Activated gamma-delta T cell treated with anti-CD3 and anti-CD28 coated beads, Interleukin-2, amount 50 U/mL, for 16 hours (primary cell): Measurements from ENCODE around the gene SDF2L1.
"Not testable (repeated sequence)": the region's sequence is repeated elsewhere in the genome, so short reads cannot be mapped to it uniquely, and the experiment has no call there.

Experiments
- DNase-seq: peaks from one replicate; pipeline ENCODE4 v3.0.0-alpha.2; 2020; ENCODE audit warnings: low read depth

The SDF2L1 gene

GRCh38 chr22:21636629-21637218 is 5.4 kb upstream of the SDF2L1 start:
- DNase-seq = no peak

DNA sequence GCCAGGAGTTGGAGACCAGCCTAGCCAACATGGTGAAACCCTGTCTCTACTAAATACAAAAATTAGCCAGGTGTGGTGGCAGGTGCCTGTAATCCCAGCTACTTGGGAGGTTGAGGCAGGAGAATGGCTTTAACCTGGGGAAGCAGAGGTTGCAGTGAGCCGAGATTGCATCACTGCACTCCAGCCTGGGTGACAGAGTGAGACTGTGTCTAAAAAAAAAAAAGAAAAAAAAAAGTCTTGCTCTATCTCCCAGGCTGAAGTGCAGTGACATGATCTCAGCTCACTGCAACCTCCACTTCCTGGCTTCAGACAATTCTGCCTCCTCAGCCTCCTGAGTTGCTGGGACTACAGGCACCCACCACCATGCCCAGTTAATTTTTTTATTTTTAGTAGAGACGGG is 4.7 kb upstream of the SDF2L1 start:
- not testable (repeated sequence) for DNase-seq

GRCh38 chr22:21639359-21639758 is 2.7 kb upstream of the SDF2L1 start:
- DNase-seq = no peak

DNA sequence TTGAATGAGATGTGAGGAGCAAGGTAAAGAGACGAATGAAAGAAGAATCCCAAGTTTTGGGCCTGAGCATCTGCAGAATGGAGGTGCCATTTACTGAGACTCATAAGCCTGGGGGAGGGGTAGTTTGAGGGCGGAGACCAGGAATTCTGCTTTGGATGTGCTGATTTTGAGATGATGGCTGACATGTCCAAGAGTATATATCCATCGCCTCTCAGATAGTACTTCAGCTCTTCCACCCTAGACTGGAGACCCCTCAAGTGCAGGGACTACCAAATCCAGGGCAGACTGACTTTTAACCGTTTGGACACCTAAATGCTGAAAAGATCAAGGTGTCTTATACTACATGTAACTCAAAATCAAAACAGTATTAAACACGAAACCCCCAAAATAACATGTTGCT is 1.3 kb upstream of the SDF2L1 start:
- no peak for DNase-seq

- DNase-seq = no peak
Observed at GRCh38 chr22:21641417-21641788, 699 bp upstream of the SDF2L1 start.

DNA sequence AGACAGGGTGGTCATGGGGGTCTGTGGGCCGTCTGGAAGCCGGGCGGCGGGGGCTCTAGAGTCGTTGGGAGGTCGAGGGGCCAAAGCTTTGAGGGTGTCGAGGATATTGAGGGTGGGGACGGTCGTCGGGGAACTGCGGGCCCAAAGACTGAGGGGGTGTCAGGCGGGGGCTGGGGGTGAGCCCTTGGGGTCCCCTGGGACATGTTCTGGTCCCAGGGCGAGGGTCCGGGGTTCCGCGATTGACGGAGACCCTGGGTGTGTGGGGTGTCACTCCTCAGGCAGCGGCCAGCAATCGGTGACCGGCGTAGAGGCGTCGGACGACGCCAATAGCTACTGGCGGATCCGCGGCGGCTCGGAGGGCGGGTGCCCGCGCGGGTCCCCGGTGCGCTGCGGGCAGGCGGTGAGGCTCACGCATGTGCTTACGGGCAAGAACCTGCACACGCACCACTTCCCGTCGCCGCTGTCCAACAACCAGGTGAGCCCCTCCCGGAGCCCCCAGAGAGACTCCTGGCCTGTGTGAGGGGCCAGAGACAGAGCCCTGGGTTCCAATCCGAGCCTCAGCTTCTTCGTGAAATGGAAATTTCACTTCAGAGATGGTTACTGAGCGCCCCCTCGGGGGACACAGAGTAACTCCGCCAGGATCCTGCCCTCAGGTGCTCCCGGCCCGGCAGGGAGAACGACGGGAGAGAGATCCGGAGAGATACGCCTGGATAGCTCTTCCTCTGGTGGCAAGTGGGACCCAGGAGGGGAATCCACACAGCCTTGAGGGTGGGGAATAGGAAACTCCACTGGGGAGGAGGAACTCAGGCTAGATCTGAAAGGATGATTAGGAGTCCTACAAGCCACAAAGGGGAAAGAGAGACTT is 714 bp downstream of the SDF2L1 start:
- DNase-seq = peak; percentile 41

DNA sequence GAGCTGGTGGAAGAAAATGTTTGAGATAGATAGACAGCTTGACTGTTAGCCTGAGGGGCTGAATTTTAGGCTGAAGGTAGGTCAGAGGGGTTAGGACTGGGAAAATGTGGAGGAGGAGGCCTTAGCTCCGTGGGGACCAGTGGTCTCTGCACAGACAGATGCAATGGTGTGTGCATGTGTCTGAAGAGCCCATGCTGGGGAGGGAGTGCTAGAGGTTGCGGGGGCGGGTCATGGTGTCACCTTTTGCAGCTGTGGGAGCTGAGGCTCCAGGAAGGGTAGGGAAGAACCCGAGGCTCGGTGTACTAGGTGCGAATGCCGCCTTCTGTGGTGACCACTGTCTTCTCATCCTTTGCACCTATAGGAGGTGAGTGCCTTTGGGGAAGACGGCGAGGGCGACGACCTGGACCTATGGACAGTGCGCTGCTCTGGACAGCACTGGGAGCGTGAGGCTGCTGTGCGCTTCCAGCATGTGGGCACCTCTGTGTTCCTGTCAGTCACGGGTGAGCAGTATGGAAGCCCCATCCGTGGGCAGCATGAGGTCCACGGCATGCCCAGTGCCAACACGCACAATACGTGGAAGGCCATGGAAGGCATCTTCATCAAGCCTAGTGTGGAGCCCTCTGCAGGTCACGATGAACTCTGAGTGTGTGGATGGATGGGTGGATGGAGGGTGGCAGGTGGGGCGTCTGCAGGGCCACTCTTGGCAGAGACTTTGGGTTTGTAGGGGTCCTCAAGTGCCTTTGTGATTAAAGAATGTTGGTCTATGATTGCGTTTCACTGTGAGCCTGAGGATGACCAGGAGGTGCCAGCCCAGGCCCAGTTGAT is 1.6 kb downstream of the SDF2L1 start:
- DNase-seq = no peak

DNA sequence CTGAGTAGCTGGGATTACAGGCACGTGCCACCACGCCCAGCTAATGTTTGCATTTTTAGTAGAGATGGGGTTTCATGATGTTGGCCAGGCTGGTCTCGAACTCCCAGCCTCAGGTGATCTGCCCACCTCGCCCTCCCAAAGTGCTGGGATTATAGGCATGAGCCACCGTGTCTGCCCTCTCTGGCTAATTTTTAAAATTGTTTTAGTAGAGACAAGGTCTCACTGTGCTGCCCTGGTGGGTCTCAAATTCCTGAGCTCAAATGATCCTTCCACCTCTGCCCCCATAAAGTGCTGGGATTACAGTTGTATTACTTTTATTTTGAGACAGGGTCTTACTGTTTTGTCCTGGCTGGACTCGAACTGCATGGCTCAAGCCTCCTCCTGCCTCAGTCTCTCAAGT is 3.4 kb downstream of the SDF2L1 start:
- DNase-seq = not testable (repeated sequence)

DNA sequence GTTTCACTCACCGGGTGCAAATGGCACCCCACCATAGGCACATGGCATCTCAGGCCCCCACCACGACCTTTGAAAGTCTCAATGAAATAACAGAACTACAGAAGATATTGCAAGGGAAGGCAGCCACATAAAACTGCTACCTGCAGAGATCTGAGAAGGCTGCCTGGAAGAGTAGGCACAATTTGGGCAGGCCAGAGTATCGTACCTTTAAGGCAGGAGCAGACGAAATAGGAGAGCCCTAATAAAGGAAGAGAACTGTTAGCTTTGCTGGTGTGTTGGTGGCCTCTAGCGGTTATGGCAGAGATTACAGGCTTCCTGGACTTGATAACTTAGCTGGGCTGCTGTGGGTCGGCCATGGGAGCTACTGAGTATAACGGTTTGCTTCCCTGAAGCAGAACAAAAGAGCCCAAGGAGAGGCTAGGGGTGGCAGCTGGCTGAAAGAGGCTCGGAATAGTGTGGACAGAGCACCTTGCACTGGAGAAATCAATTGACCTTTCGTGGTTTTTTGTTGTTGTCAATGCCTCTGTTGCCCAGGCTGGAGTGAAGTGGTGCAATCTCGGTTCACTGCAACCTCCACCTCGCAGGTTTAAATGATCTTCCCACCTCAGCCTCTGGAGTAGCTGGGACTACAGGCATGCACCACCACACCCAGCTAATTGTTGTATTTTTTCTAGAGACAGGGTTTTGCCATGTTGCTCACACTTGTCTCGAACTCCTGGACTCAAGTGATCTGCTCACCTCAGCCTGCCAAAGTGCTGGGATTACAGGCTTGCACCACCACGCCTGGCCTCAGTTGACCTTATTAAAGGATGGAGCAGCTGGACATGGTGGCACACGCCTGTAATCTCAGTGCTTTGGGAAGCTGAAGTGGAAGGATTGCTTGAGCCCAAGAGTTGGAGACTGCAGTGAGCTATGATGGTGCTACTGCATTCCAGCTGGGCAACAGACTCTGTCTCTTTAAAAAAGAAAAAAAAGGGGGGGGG is 4.8 kb downstream of the SDF2L1 start:
- peak; percentile 64 for DNase-seq

- no peak for DNase-seq
Observed at GRCh38 chr22:21650280-21650679, 8.2 kb downstream of the SDF2L1 start.

DNA sequence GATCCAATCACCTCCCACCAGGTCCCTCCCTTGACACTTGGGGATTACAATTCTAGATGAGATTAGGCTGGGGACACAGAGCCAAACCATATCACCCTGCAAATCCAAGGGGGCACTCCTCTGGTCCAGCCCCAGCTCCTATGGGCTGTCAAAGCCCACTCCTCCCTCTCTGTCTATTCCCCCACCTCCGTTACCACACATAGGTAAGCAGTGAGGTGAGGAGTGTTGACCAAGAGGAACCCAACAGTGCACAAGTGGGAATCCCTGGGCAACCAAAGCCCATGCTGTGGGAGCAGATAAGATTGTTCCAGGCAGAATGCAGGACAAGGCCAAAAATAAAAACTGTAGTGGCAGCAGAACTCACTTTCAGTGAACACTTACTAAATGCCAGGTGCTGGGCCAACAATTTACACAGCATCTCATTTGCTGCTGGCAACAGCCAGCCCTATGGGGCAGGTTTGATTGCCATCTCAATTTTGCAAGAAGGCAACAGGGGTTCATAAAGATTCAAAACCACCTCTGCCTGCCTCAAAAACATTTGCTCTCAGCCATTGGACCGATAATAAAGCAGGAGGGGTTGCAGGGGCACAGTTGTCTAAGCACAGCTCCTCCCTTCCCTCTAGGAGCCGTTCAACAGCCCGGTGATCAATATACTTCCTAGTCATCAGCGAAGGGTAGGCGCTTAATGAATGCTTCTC is 8.9 kb downstream of the SDF2L1 start:
- no peak for DNase-seq

- no peak for DNase-seq
Observed at GRCh38 chr22:21651521-21652009, 9.5 kb downstream of the SDF2L1 start.

GRCh38 chr22:21652010-21652546 is 10.0 kb downstream of the SDF2L1 start:
- peak; percentile 72 for DNase-seq

DNA sequence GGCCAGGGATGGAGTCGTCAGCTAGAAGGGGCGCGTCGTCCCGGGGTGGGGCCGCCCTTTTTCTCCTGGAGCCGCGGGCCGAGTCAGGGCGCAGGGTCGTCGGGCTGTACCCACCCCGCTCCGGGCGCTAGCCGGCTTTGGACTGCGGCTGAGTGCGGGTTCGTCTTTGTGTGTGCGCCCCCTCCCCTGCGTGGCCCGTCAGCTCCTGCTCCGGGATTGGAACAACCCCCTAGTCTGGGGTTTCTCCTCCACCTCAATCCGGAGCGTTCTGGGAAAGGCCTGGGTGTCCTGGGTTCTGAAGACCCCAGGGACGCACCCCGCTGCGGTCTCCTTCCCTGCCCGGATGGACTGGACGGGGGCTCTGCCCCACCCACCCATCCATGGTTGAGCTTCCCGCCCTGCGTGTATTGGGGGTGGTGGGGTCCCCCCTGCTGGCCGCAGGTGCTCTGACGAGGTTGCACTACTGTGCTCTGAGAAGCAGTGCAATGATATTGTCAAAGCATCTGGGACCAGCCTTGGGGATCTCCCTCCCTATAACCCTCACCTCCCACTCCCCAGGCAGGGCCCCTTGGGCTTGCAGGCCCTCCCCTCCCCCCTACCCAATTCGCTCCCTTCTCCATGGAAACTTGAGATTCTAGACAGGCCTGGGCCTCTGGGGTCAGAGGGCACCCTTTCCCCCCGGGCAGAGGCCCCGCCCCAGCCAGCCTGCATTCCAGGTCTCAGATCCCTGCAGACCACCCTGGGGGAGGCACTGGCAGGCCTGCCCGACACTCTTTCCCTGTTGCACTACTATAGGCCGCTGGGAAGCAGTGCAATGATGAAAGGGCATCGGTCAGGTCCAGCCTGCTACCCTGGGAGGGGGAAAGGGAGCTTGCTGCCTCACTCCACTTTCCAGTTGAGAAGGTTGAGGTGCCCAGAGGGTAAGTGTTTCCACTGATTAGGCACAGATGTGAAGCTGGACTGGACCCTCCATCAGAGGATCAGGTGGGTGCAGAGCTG is 10.7 kb downstream of the SDF2L1 start:
- DNase-seq = no peak

DNA sequence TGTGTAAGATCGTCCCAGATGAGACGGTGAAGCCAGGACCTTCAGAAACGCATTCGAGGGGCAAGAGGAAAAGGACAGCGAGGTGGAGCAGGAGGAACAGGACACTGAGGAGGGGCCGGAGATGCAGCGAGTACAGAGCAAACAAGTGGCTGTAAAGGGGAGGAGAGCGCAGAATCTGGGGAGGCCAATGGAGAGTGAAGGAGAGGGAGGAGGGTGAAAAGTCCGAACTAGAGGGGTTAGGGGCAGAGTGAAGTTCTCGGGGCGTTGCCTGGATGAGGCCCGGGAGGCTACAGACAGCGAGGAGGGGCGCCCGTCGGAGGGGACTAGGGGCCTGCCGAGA is 14.9 kb downstream of the SDF2L1 start:
- no peak for DNase-seq

DNA sequence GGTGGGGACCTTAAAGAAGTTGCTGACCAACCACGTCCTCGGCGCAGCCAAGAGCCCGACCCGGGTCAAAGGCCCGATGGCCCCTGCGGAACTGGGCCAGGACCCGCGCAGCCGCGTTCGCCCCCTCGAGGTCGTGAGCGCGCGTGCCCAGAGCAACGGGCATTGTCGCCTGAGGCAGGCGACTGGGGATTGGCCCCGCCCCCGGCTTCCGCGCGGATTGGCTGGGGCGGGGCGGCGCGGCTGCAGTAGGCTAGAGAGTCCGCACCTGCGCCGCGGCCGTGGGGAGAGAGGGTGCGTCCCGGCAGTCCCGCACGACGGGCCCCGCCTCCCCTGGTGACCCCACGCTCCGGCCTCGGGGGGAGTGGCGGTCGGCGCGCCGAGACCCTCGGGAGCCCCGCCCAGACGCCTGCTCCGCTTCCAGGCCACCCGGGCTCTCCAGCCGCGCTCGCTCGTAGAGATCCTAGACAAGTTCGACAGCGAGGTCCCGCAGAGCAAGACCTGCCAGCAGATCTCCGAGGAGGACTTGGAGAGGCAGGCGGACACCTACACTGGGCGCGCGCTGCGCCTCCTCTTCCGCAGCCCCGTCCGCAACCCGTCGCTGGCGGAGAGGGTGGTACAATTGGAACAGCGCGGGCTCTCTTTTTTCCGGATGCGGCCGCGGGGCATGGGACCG is 15.4 kb downstream of the SDF2L1 start:
- DNase-seq = peak; percentile 63

GRCh38 chr22:21659864-21660525 is 17.9 kb downstream of the SDF2L1 start:
- no peak for DNase-seq

- DNase-seq = no peak
Observed at GRCh38 chr22:21660904-21661303, 18.8 kb downstream of the SDF2L1 start.
